ENCODE measurements around the gene SPTBN1. TPM values are rescaled to one million over a fixed set of nuclear protein-coding genes. Genes with fewer than 3 reads are reported as not detected.

Gene SPTBN1
- total and polyA plus RNA-seq, 2 experiments from 2014 or later = 122 to 341 TPM

DNA sequence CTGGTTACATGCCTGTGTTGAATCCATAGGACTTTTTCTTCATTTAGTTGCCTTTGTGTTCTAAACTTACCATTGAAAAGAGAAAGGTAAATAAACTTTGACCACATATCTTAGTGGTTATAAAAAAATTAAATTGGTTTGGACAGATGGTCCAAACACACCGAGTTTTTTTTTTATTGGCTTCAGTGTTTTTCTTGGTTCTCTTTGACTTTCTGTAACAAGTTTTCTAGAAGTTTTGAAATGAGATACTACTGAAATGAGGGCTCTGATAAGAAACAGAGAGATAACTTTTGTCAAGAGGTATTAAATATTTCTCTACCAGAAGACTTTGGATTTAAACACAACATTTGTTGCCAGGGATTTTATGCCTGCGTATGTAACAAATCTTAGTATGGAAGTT is 20.7 kb downstream of the SPTBN1 start:
- no peak for DNase-seq (ENCODE audit: low spot score)
- Histone ChIP-seq H3K79me2 (peaks cover 92% of the 10 kb centered on the region), H3K9me2 (replicated peaks; ENCODE audit: insufficient read depth) (no peaks in the 10 kb centered on the region), H4K20me1 (ENCODE audit: insufficient read depth, poor library complexity, severe bottlenecking) (peaks cover 3% of the 10 kb centered on the region), H3K4me2 (peak overlapping the region; percentile 4), H3K36me3 (replicated peaks; ENCODE audit: insufficient read depth, low read depth) (no peaks in the 10 kb centered on the region), H3K27ac (peak overlapping the region; percentile 17), H3K9me3 (ENCODE audit: low read depth) (peaks cover 4% of the 10 kb centered on the region), H3K4me1 (ENCODE audit: insufficient read depth) (no peaks in the 10 kb centered on the region), H3K4me3 (no peak overlapping the region), H3K27me3 (no peaks in the 10 kb centered on the region), H2AFZ (no peak overlapping the region)
- 32% methylated on average over 2 of the region's 2 CpGs for WGBS (ENCODE audit: low lambda C conversion rate, missing lambda C conversion rate)
- TF ChIP-seq EZH2phosphoT487 (IDR thresholded peaks at IDR 0.05; ENCODE audit: low read depth, severe bottlenecking, unreplicated experiment) (no peak), EZH2 (IDR thresholded peaks at IDR 0.05; ENCODE audit: borderline replicate concordance) (no peak)
- TF ChIP-seq, protein P1, sequence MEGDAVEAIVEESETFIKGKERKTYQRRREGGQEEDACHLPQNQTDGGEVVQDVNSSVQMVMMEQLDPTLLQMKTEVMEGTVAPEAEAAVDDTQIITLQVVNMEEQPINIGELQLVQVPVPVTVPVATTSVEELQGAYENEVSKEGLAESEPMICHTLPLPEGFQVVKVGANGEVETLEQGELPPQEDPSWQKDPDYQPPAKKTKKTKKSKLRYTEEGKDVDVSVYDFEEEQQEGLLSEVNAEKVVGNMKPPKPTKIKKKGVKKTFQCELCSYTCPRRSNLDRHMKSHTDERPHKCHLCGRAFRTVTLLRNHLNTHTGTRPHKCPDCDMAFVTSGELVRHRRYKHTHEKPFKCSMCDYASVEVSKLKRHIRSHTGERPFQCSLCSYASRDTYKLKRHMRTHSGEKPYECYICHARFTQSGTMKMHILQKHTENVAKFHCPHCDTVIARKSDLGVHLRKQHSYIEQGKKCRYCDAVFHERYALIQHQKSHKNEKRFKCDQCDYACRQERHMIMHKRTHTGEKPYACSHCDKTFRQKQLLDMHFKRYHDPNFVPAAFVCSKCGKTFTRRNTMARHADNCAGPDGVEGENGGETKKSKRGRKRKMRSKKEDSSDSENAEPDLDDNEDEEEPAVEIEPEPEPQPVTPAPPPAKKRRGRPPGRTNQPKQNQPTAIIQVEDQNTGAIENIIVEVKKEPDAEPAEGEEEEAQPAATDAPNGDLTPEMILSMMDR (IDR thresholded peaks at IDR 0.05; ENCODE audit: poor library complexity) = no peak

DNA sequence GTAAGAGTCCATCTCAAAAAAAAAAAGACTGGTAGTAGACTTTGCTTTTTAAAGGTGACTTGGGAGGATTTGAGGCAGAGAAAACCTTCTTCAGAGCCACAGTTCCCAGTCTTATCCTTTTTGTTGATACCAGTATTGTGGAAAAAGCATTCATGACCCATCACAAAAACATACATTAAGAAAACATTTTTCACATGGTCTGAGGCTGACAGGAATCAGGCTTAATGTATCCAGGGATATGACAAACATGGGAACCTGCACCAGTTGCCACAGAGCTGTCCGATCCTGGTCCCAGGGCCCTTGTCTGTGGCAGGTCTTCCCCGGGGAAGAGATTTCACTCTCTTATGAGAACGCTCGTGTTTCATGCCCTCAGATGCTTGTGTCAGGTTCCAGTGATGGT is 21.8 kb downstream of the SPTBN1 start:
- peaks cover 1% of the 10 kb centered on the region for H3K4me1 ChIP-seq (ENCODE audit: insufficient read depth)
- H4K20me1 ChIP-seq (ENCODE audit: insufficient read depth, poor library complexity, severe bottlenecking) = peaks cover 7% of the 10 kb centered on the region
- H3K27ac ChIP-seq = no peak overlapping the region

DNA sequence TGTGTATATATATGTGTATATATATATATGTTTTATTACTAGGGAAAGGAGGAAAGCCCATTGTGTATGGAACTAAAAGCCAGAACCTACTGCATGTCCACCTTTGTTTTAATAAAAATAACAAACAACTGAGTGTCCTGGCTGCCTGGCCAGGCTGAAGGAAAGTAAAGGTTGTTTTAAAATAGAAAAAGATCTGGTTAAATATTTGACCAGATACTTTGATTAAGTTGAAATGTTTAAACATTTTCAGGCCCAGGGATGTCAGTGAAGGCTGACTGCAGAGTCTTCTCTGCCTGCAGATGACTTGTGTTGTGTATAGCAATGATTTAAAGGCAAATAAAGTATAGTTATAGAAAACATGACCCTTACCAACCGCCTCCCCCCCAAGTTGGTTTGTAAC is 22.8 kb downstream of the SPTBN1 start:
- peak overlapping the region; percentile 11 for H3K27ac ChIP-seq
- no peak overlapping the region for H3K4me3 ChIP-seq
- H3K4me1 ChIP-seq (ENCODE audit: insufficient read depth) = peaks cover 11% of the 10 kb centered on the region
- H3K27me3 ChIP-seq = no peaks in the 10 kb centered on the region
- TF ChIP-seq EZH2 (IDR thresholded peaks at IDR 0.05; ENCODE audit: borderline replicate concordance) (no peak), EZH2phosphoT487 (IDR thresholded peaks at IDR 0.05; ENCODE audit: low read depth, severe bottlenecking, unreplicated experiment) (no peak)
- TF ChIP-seq, protein P1 (IDR thresholded peaks at IDR 0.05; ENCODE audit: poor library complexity) = no peak
- no peaks in the 10 kb centered on the region for H3K9me2 ChIP-seq (replicated peaks; ENCODE audit: insufficient read depth)
- DNase-seq (ENCODE audit: low spot score) = no peak
- peaks cover 94% of the 10 kb centered on the region for H3K79me2 ChIP-seq
- 90% methylated on average over 1 of the region's 1 CpG for WGBS (ENCODE audit: low lambda C conversion rate, missing lambda C conversion rate)
- peaks cover 4% of the 10 kb centered on the region for H3K9me3 ChIP-seq (ENCODE audit: low read depth)
- no peak overlapping the region for H2AFZ ChIP-seq
- H4K20me1 ChIP-seq (ENCODE audit: insufficient read depth, poor library complexity, severe bottlenecking) = peaks cover 17% of the 10 kb centered on the region
- no peaks in the 10 kb centered on the region for H3K36me3 ChIP-seq (replicated peaks; ENCODE audit: insufficient read depth, low read depth)
- no peak overlapping the region for H3K4me2 ChIP-seq

More for the DNA sequence above, 21.8 kb downstream of the SPTBN1 start:
- Histone ChIP-seq H3K9me2 (replicated peaks; ENCODE audit: insufficient read depth) (no peaks in the 10 kb centered on the region), H3K27me3 (no peaks in the 10 kb centered on the region), H3K4me2 (no peak overlapping the region), H3K79me2 (peaks cover 94% of the 10 kb centered on the region), H2AFZ (no peak overlapping the region), H3K36me3 (replicated peaks; ENCODE audit: insufficient read depth, low read depth) (no peaks in the 10 kb centered on the region), H3K9me3 (ENCODE audit: low read depth) (peaks cover 4% of the 10 kb centered on the region), H3K4me3 (no peak overlapping the region)
- TF ChIP-seq EZH2phosphoT487 (IDR thresholded peaks at IDR 0.05; ENCODE audit: low read depth, severe bottlenecking, unreplicated experiment) = no peak
- no peak for TF ChIP-seq EZH2 (IDR thresholded peaks at IDR 0.05; ENCODE audit: borderline replicate concordance)
- TF ChIP-seq, protein P1 (IDR thresholded peaks at IDR 0.05; ENCODE audit: poor library complexity) = no peak
- WGBS (ENCODE audit: low lambda C conversion rate, missing lambda C conversion rate) = 90% methylated on average over 4 of the region's 4 CpGs
- DNase-seq (ENCODE audit: low spot score) = no peak

DNA sequence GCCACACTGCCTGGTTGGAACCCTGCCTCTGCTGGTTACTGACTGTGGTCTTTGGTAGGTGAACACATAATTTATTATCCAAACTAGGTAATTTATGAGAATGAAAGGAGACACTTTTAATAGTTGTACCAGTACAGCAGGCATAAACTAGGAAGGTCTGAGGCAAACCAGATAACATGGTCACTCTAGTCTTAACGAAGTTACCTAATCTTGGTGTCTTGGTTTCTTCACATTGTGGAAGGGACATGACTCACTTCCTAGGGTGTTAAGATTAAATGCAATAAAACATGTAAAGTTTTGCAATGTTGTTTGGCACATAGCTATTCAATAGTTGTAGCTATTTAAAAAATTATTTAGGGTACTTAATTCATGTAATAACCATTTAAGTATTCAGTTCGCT is 23.3 kb downstream of the SPTBN1 start:
- H3K36me3 ChIP-seq (replicated peaks; ENCODE audit: insufficient read depth, low read depth) = no peaks in the 10 kb centered on the region
- no peaks in the 10 kb centered on the region for H3K9me2 ChIP-seq (replicated peaks; ENCODE audit: insufficient read depth)
- TF ChIP-seq EZH2 (IDR thresholded peaks at IDR 0.05; ENCODE audit: borderline replicate concordance) (no peak), EZH2phosphoT487 (IDR thresholded peaks at IDR 0.05; ENCODE audit: low read depth, severe bottlenecking, unreplicated experiment) (no peak)
- TF ChIP-seq, protein P1 (IDR thresholded peaks at IDR 0.05; ENCODE audit: poor library complexity) = no peak
- H3K27ac ChIP-seq = peak overlapping the region; percentile 11
- WGBS (ENCODE audit: low lambda C conversion rate, missing lambda C conversion rate) = 66% methylated on average over 2 of the region's 2 CpGs
- H4K20me1 ChIP-seq (ENCODE audit: insufficient read depth, poor library complexity, severe bottlenecking) = peaks cover 20% of the 10 kb centered on the region
- H3K27me3 ChIP-seq = no peaks in the 10 kb centered on the region
- H3K4me2 ChIP-seq = no peak overlapping the region
- H2AFZ ChIP-seq = no peak overlapping the region
- DNase-seq (ENCODE audit: low spot score) = no peak
- no peak overlapping the region for H3K4me3 ChIP-seq
- H3K9me3 ChIP-seq (ENCODE audit: low read depth) = peaks cover 4% of the 10 kb centered on the region
- peaks cover 12% of the 10 kb centered on the region for H3K4me1 ChIP-seq (ENCODE audit: insufficient read depth)
- peaks cover 92% of the 10 kb centered on the region for H3K79me2 ChIP-seq
